DND-41 (cell line): Measurements from ENCODE around the gene CENPB.

Experiments used
- ATAC-seq: fragments of 200-7000 bp; cut with Tn5 transposase; 3 replicates; pipeline ENCODE4 v1.9.1; 2021; ENCODE audit warnings: low read depth; ENCODE audit not compliant: insufficient read depth
- DNase-seq: peaks from one replicate; pipeline ENCODE4 v3.0.0-alpha.2; 2020
- H2AFZ ChIP-seq: 2 replicates; pipeline ENCODE4 v1.6.0; 2012; ENCODE audit warnings: low read depth, low read length
- H3K27ac ChIP-seq: 2 replicates; pipeline ENCODE4 v1.5.1; 2012; ENCODE audit warnings: low read length, inconsistent platforms
- H3K27me3 ChIP-seq: fragments of 200-600 bp; sonication (generic); 2 replicates; pipeline ENCODE4 v1.6.0; 2012; ENCODE audit warnings: low read length, mild to moderate bottlenecking, inconsistent platforms; ENCODE audit not compliant: insufficient read depth, poor library complexity
- H3K36me3 ChIP-seq: 2 replicates; pipeline ENCODE4 v1.5.1; 2012; ENCODE audit warnings: low read length, inconsistent platforms; ENCODE audit not compliant: insufficient read depth
- H3K4me1 ChIP-seq: 2 replicates; pipeline ENCODE4 v1.5.1; 2012; ENCODE audit warnings: mild to moderate bottlenecking, low read length; ENCODE audit not compliant: insufficient read depth
- H3K4me2 ChIP-seq: 2 replicates; pipeline ENCODE4 v1.6.0; 2012; ENCODE audit warnings: mild to moderate bottlenecking, moderate library complexity, low read length, inconsistent platforms; ENCODE audit not compliant: insufficient read depth
- H3K4me3 ChIP-seq, 2 experiments: fragments of 200-600 bp in 1 of 2; shearing (Covaris generic) in 1 of 2; 2 replicates each; pipeline ENCODE4 v1.5.1; 2012 to 2016; ENCODE audit warnings: inconsistent platforms in 2 of 2, low read length in 2 of 2, mild to moderate bottlenecking in 2 of 2, low read depth in 1 of 2, moderate library complexity in 1 of 2
- H3K79me2 ChIP-seq: 2 replicates; pipeline ENCODE4 v1.6.0; 2012; ENCODE audit warnings: low read length, inconsistent platforms; ENCODE audit not compliant: insufficient read depth
- H3K9ac ChIP-seq: 2 replicates; pipeline ENCODE4 v1.6.0; 2012; ENCODE audit warnings: low read depth, mild to moderate bottlenecking, inconsistent platforms, low read length, moderate library complexity
- H3K9me3 ChIP-seq: 2 replicates; pipeline ENCODE4 v1.5.1; 2012; ENCODE audit warnings: low read length, moderate library complexity, mild to moderate bottlenecking, inconsistent platforms; ENCODE audit not compliant: insufficient read depth, severe bottlenecking
- H4K20me1 ChIP-seq: 2 replicates; pipeline ENCODE4 v1.6.0; 2012; ENCODE audit warnings: low read length; ENCODE audit not compliant: insufficient read depth
- EZH2 ChIP-seq: IDR thresholded peaks from 3 replicates; pipeline ENCODE4 v1.6.1; 2012; ENCODE audit warnings: borderline replicate concordance, low read depth, mild to moderate bottlenecking, moderate library complexity, low read length, inconsistent platforms; ENCODE audit not compliant: severe bottlenecking
- TF ChIP-seq, protein P1 (sequence below): IDR thresholded peaks from 2 replicates; pipeline ENCODE4 v1.5.1; 2012; ENCODE audit warnings: borderline replicate concordance, low read length, moderate library complexity, mild to moderate bottlenecking; ENCODE audit not compliant: poor library complexity, severe bottlenecking; ENCODE audit errors: extremely low read depth

CENPB gene

DNA sequence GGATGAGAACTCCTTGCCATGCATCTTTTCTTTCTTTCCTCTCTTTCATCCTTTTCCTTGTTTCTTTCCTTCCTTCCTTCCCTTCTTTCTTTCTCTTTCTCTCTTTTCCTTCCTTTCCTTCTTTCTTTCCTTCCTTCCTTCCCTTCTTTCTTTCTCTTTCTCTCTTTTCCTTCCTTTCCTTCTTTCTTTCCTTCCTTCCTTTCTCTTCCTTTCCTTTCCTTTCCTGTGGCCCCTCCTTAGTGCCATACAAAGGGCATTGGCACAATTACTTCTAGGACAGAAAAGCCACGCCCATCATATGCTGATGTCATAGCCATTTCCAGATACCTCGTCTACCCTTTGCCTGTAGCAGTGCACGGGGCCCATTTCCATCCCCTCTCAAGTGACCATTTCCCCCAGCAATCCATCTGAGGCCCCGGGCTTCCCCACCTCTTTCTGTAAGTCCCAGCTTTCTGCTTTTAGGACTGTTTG, 2.2 kb upstream of the CENPB start:
- DNase-seq (no peak), ATAC-seq (no peak)

DNA sequence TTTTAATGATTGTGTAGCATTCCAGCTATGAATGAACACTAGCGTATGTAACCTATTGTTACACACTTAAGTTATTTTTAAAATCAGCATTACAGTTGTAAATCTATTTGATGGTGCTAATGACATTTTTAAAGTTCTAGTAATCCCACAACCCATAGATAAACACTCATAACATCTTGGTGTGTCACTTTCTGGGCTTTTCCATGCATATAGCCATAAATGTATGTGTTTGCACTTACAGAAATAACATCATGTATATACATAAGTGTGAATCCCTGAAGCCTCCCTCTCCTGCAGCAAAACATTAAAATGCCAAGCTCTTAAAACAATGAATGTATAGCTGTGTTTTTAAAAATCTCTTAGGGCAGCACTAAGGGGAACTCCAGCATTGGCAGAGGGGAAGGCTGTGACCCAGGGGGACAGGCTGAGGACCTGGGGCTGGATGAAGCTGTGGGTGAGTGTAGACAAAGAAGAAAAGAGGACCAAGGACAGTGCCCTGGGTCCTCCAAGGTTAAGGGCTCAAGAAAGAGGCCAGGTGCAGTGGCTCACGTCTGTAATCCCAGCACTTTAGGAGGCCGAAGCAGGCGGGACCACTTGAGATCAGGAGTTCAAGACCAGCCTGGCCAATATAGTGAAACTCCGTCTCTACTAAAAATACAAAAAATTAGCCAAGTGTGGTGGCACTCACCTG, 929 bp upstream of the CENPB start:
- H3K36me3 ChIP-seq: peaks cover 22% of the 10 kb centered on the region
- peak overlapping the region; percentile 83 for H3K4me2 ChIP-seq
- DNase-seq: no peak
- no peak for ATAC-seq
- H3K27ac ChIP-seq: peak overlapping the region; percentile 32
- TF ChIP-seq, protein P1, sequence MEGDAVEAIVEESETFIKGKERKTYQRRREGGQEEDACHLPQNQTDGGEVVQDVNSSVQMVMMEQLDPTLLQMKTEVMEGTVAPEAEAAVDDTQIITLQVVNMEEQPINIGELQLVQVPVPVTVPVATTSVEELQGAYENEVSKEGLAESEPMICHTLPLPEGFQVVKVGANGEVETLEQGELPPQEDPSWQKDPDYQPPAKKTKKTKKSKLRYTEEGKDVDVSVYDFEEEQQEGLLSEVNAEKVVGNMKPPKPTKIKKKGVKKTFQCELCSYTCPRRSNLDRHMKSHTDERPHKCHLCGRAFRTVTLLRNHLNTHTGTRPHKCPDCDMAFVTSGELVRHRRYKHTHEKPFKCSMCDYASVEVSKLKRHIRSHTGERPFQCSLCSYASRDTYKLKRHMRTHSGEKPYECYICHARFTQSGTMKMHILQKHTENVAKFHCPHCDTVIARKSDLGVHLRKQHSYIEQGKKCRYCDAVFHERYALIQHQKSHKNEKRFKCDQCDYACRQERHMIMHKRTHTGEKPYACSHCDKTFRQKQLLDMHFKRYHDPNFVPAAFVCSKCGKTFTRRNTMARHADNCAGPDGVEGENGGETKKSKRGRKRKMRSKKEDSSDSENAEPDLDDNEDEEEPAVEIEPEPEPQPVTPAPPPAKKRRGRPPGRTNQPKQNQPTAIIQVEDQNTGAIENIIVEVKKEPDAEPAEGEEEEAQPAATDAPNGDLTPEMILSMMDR: no peak
- no peak for TF ChIP-seq EZH2
- H2AFZ ChIP-seq: peak overlapping the region; percentile 71
- H3K9ac ChIP-seq: peak overlapping the region; percentile 57
- H3K9me3 ChIP-seq: no peaks in the 10 kb centered on the region
- no peaks in the 10 kb centered on the region for H3K27me3 ChIP-seq
- H3K79me2 ChIP-seq: peaks cover 44% of the 10 kb centered on the region
- peak overlapping the region; percentile 60 to 70 for H3K4me3 ChIP-seq
- H4K20me1 ChIP-seq: peaks cover 33% of the 10 kb centered on the region
- peaks cover 56% of the 10 kb centered on the region for H3K4me1 ChIP-seq

More for the DNA sequence above, 2.2 kb upstream of the CENPB start:
- Histone ChIP-seq H2AFZ (no peak overlapping the region), H3K79me2 (peaks cover 44% of the 10 kb centered on the region), H3K9ac (peak overlapping the region; percentile 16; the same call in 1 of the 2 replicates), H3K4me3 (peak overlapping the region in 1 of 2 experiments; percentile 70; a peak in 1 of 4 replicates), H3K36me3 (peaks cover 17% of the 10 kb centered on the region), H3K4me1 (peaks cover 48% of the 10 kb centered on the region), H3K27me3 (no peaks in the 10 kb centered on the region), H3K9me3 (no peaks in the 10 kb centered on the region), H4K20me1 (peaks cover 21% of the 10 kb centered on the region), H3K4me2 (0 out of 2 replicates have a peak overlapping the region, but pooled peaks have one; percentile 83), H3K27ac (no peak overlapping the region; the same call in 1 of the 2 replicates)
- TF ChIP-seq, protein P1: no peak
- no peak for TF ChIP-seq EZH2

DNA sequence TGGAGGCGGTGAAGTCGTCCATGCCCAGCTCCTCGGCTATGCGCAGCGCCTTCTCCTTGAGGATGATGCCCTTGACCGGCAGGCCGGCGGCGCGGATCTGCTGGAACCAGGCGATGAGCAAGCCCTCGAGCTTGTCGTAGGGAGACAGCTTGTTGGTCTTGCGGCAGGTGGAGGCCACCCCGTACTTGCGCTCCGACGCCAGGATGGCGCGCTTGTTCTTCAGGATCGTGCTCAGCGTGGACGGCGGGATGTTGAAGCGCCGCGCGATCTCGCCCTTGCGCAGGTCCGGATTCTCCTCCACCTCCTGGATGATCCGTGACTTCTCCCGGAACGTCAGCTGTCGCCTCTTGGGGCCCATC, 435 bp downstream of the CENPB start:
- peak; percentile 39 for ATAC-seq
- no peaks in the 10 kb centered on the region for H3K9me3 ChIP-seq
- peak; percentile 60 for DNase-seq
- peaks cover 58% of the 10 kb centered on the region for H3K4me1 ChIP-seq
- H3K27me3 ChIP-seq: no peaks in the 10 kb centered on the region
- no peak for TF ChIP-seq EZH2
- TF ChIP-seq, protein P1: peak; percentile 11
- peaks cover 22% of the 10 kb centered on the region for H3K36me3 ChIP-seq
- H4K20me1 ChIP-seq: peaks cover 42% of the 10 kb centered on the region
- peak overlapping the region; percentile 22 to 70; a peak in 3 of 4 replicates for H3K4me3 ChIP-seq
- H3K9ac ChIP-seq: peak overlapping the region; percentile 64
- H3K27ac ChIP-seq: peak overlapping the region; percentile 77
- H2AFZ ChIP-seq: peak overlapping the region; percentile 79
- peaks cover 44% of the 10 kb centered on the region for H3K79me2 ChIP-seq
- peak overlapping the region; percentile 83 for H3K4me2 ChIP-seq
